Measurements from ENCODE around the gene PGBD5.
A peak's percentile ranks its signal among the peaks of the same experiment; 100 is the strongest.
"Not testable (repeated sequence)": the region's sequence is repeated elsewhere in the genome, so short reads cannot be mapped to it uniquely, and the experiment has no call there.

PGBD5 gene

GRCh38 chr1:230426246-230427093 lies at the start of gene PGBD5:
Gene PGBD5, minus strand, starts transcription at chr1:230426332. Its CDS starts 404 bp downstream, at chr1:230425928.
- peak in 1 of 2 donors; percentile 26 for DNase-seq (ENCODE audit: low read depth in 2 of 2)

DNA sequence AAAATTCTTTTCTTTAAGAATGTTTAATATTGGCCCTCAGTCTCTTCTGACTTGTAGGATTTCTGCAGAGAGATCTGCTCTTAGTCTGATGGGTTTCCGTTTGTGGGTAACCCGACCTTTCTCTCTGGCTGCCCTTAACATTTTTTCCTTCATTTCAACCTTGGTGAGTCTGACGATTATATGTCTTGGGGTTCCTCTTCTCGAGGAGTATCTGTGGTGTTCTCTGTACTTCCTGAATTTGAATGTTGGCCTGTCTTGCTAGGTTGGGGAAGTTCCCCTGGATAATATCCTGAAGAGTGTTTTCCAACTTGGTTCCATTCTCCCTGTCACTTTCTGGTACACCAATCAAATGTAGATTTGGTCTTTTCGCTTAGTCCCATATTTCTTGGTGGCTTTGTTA lies 48.8 kb upstream of the PGBD5 start:
- DNase-seq (ENCODE audit: low read depth in 2 of 2), result not testable (repeated sequence)

GRCh38 chr1:230470750-230471149 lies 44.6 kb upstream of the PGBD5 start:
- DNase-seq (ENCODE audit: low read depth in 2 of 2), result not testable (repeated sequence)

- no peak for DNase-seq (ENCODE audit: low read depth in 2 of 2)
These were observed 43.1 kb upstream of the PGBD5 start for GRCh38 chr1:230469271-230469670.

DNA sequence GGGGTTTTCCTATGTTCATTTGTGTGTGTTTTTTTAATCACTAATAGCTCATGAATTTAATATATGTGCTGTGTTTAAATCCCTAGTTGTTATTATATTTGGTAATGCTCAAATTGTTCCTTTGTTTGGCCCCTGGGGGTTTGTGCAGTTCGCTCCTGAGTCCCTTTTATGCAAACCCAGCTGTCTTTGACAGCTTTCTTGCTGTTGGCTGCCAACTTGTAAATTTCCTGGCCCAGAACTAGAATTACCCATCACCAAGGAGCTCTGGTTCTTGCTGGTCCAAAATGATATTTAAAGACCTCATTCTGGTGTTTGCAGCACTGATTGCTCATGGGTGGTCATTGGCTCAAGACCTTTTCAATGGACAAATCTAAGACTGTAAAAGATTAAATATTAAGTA lies 39.6 kb upstream of the PGBD5 start:
- no peak for DNase-seq (ENCODE audit: low read depth in 2 of 2)

- DNase-seq (ENCODE audit: low read depth in 2 of 2), result no peak
These were observed 38.5 kb upstream of the PGBD5 start for GRCh38 chr1:230464671-230465070.

- no peak for DNase-seq (ENCODE audit: low read depth in 2 of 2)
These were observed 37.6 kb upstream of the PGBD5 start for GRCh38 chr1:230463760-230464159.

DNA sequence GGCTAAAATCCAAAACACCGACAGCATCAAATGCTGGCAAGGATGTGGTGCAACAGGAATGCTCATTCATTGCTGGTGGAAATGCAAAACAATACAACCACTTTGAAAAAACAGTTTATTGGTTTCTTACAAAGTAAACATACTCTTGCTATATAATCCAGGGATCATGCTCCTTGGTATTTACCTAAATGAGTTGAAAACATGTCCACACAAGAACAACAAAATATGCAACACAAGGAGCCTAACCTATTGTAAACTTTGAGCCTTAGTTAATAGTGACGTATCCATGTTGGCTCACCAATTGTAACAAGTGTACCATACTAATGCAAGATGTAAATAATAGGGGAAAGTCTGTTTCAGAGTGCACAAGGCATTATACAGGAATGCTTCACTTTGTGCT lies 37.2 kb upstream of the PGBD5 start:
- no peak for DNase-seq (ENCODE audit: low read depth in 2 of 2)

DNA sequence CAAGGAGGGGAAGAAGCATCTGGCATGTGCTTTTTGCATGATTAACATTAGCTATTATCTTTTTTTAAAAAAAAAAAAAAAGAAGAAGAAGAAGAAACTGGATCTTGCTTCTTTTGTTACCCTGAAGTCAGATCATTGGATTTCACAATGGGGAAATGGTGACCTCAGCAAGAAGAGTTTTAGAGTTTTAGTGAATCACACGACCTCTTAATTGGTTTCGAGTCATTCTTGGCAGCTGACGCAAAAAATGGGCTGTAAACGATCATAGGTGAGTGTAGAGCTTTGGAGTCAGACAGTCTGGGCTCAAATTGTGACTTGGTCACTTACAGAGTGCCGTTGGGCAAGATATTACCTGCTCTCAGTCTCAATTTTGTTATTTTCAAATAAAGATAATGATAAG lies 33.3 kb upstream of the PGBD5 start:
- no peak for DNase-seq (ENCODE audit: low read depth in 2 of 2)

DNA sequence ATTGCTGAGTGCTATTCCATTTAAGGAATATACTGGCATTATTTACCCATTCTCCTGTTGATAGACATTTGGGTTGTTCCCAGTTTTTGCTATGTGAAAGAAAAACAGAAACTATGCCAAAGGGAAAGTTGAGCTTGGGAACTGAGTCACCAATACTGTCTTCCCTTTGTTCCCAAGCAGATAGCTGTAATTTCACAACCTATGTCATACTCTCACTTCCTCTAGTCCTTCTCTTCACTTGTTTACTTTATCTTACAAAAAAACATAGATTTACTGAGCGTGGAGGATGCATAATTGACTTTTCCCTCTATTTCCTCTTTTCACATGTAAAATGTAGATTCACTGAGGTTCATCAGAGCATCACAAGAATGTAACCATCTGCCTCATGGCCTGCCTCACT lies 32.4 kb upstream of the PGBD5 start:
- DNase-seq (ENCODE audit: low read depth in 2 of 2), result no peak

DNA sequence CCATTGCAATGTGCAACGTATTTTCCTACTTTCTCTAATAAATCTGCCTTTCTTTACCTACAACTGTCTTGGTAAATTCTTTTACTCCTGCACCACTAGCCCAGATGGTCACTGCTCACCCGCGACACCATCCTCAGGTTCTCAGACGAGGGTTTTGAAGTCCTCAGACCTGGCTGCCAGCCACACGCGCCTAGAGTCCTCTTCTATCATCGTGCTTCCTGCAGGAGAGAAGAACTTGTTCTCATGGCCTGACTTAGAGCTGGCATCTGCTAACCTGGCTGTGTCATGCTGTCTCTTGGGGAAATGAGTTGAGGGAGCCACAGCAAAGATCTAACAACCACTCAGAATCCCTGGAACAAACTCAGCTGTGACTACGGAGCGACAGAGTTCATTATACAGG lies 30.3 kb upstream of the PGBD5 start:
- no peak for DNase-seq (ENCODE audit: low read depth in 2 of 2)

- no peak for DNase-seq (ENCODE audit: low read depth in 2 of 2)
These were observed 29.2 kb upstream of the PGBD5 start for GRCh38 chr1:230455291-230455690.

- DNase-seq (ENCODE audit: low read depth in 2 of 2), result no peak
These were observed 27.2 kb upstream of the PGBD5 start for GRCh38 chr1:230453377-230453776.

DNA sequence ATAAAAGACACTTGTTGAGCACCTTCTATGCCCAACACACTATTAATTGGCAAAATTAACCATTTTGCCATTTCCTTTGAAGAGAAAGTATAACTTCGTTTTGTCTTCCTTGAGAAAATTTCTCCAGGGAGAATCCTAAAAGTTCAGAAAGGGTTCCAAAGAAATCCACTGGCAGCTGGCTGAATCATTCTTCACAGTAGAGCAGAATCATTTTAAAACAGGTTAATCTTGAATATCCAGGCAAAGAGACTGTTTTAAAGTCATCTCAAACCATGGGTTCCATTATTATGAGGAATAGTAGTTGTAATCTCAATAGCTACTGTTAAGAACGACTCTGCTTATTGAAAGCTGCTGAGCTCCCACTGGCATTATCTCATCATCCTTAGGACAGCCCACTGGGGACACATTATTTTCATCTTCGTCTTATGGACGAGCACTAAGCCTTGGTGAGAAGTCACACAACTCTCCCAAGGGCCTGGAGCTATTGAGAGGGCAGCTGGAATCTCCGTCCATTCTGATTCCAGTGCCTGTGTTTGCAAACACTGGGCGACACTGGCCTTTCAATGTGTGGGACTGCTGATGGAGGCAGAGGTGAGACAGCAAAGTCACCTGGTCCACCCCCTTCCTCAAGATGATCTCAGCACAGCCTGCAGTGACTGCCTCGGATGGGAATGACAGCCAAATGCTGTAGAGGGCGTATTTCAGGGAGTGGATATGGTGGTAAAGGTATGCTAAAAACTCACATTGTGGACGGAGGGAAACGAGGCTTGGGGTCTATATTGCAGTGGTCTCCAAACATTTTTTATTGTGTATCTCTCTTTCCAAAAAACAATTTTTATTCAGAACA lies 15.3 kb upstream of the PGBD5 start:
- no peak for DNase-seq (ENCODE audit: low read depth in 2 of 2)

- no peak for DNase-seq (ENCODE audit: low read depth in 2 of 2)
These were observed 9.0 kb upstream of the PGBD5 start for GRCh38 chr1:230435108-230435507.

GRCh38 chr1:230431527-230431926 lies 5.4 kb upstream of the PGBD5 start:
- DNase-seq (ENCODE audit: low read depth in 2 of 2), result no peak

- DNase-seq (ENCODE audit: low read depth in 2 of 2), result no peak
These were observed 4.4 kb upstream of the PGBD5 start for GRCh38 chr1:230430499-230430898.

DNA sequence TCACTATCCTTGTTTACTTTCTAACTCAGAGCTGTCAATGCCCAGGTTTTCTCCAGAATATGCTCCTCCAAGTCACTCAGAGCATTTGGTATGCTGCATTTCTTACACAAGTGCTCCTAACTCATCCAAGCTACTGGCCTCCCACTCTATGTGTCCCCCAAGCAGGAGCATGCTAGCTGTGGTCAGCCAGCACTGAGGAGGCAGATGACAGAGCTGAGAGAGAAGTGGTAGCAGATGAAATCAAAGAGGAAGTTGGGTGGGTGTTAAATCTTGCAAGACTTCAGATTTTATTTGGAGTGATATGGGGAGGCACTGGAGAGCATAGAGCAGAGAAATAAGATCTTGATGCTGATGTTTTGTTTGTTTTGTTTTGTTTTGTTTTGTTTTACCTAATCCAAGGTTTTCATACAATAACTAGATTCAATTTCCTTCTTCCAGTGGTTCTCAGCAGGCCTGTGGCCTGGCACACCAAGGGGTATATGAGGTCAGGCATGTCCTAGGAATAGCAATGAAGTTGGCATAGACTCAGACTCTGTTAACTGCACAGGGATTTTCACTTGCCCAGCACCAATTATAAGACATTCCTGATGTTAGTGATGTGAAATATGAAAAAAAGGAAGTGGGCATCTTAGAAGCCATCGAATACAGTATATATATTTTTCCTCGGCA lies 3.1 kb upstream of the PGBD5 start:
- no peak for DNase-seq (ENCODE audit: low read depth in 2 of 2)

DNA sequence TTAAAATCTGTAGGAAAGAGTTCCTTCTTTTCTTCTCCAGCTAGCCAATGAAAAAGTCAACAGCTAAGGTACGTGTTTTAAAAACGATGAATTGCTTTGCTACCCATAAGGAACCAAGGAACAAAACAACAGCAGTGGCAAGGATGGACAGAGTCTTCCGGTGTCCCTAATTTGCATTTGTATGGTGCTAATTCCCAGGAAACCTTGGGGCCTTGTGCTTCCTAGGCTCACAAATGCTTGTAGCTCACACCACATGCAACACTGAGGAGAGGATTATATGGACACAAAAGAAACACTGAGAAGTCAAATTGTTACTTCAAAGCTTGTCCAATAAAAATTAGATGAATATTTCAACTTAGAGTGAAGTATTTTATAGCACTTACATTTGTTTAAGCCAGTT lies 1.8 kb upstream of the PGBD5 start:
- no peak for DNase-seq (ENCODE audit: low read depth in 2 of 2)

DNA sequence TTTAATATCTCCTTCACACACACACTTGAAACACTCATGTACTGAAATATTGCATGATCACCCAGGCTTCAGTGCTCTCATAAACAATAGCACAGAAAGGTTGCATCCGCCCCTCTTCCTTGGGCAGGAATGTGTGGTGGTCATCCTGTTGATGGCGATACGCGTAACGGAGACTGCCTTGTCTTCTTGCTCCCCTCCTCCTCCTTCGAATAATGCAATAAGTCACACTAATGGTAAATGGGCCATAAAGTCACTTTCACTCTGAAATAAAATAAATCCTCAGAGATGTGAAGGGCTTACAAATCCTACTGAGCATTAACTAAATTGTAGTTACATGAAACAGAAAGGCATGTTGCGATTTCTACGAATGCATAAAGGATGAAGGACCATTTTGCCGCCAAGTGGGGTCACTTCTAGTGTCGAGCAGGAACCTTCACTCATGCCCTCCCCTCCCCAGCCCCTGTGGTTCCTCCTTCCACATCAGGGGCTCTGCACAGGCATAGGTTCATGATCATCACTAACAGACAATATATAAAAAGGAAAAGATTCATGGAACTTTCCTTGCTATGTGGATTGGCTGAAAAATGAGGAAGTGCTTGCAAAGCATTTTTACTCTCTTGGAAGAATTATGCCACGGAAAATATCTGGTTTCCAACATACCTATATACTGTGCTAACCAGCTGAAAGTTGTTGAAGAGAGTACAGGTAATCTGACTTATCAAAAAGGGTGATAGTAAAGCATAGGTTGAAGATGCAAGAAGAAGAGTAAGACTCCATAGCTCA lies 1.2 kb upstream of the PGBD5 start:
- DNase-seq (ENCODE audit: low read depth in 2 of 2), result no peak

DNA sequence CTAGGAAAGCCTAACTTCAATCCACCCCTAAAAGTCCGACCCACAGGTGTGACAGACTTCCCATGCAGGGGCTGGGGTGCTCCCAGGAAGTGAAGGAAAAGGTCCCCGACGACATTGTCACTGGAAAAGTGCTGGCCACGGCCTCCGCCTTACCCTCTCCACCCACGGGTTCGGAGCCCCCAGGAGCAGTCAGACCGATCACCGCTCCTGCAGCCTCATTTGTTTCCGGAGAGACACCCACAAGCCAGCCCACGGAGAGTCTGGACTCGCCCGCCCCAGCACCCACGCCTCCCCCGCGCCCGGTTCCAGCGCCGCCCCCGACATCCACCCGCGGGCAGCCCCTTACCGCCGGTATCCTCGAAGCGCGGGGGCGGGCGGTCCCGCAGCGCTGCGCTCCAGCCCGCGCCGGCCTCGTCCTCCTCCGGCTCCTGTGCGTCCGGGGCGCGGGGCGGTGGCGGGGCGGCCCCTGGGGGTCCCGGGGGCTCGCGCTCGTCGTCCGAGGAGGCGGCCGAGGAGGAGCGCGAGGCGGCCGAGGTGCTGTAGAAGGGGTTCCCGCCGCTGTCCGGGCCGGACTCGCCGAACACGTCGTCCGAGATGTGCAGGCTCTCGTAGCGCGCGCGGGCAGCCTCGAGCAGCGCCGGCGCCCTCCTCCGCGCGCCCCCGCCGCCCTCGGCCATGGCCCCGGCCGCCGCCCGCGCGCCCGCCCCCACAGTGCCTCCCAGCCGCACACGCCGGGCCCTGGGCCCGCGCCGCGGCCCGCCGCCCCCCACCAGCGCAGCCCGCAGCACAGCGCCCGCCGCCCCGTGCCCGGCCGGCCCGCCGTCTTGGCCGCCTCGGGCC lies 660 bp downstream of the PGBD5 start:
- DNase-seq (ENCODE audit: low read depth in 2 of 2), result no peak

Data from stimulated activated CD8-positive, alpha-beta memory T cell treated with anti-CD3 and anti-CD28 coated beads, Interleukin-7, amount 100 ng/mL, for 4 hours (primary cell).